CD4-positive, alpha-beta T cell treated with Interleukin-21 for 1 hour (primary cell): ENCODE data around the gene LTC4S.

Experiments used
- DNase-seq: peaks from one replicate; pipeline ENCODE4 v3.0.0-alpha.2; 2020

The LTC4S gene

GRCh38 chr5:179795863-179796833 lies 2.4 kb downstream of the LTC4S start:
- peak; percentile 77 for DNase-seq

- no peak for DNase-seq
Observed at GRCh38 chr5:179796877-179797608, 3.3 kb downstream of the LTC4S start.

GRCh38 chr5:179797741-179798140 lies 4.0 kb downstream of the LTC4S start:
- DNase-seq: no peak

- no peak for DNase-seq
Observed at GRCh38 chr5:179798144-179798770, 4.5 kb downstream of the LTC4S start.

GRCh38 chr5:179798771-179799643 lies 5.2 kb downstream of the LTC4S start:
- DNase-seq: no peak

- no peak for DNase-seq
Observed at GRCh38 chr5:179799644-179799973, 5.8 kb downstream of the LTC4S start.

GRCh38 chr5:179800071-179800695 lies 6.4 kb downstream of the LTC4S start:
- DNase-seq: no peak

GRCh38 chr5:179800696-179801201 lies 7.0 kb downstream of the LTC4S start:
- DNase-seq: no peak

GRCh38 chr5:179801304-179802206 lies 7.8 kb downstream of the LTC4S start:
- DNase-seq: peak; percentile 86

GRCh38 chr5:179802207-179802883 lies 8.6 kb downstream of the LTC4S start:
- DNase-seq: no peak

GRCh38 chr5:179802950-179803562 lies 9.3 kb downstream of the LTC4S start:
- DNase-seq: no peak

- DNase-seq: peak; percentile 33
Observed at GRCh38 chr5:179803651-179804554, 10.1 kb downstream of the LTC4S start.

GRCh38 chr5:179804555-179804947 lies 10.8 kb downstream of the LTC4S start:
- DNase-seq: no peak

- no peak for DNase-seq
Observed at GRCh38 chr5:179805070-179805528, 11.3 kb downstream of the LTC4S start.

GRCh38 chr5:179805529-179806249 lies 11.9 kb downstream of the LTC4S start:
- peak; percentile 50 for DNase-seq

GRCh38 chr5:179806250-179807048 lies 12.7 kb downstream of the LTC4S start, which contains the start of gene MGAT4B:
Gene MGAT4B, minus strand, starts transcription at chr5:179806866. Its CDS starts 283 bp downstream, at chr5:179806583.
- DNase-seq: peak; percentile 70
